ENCODE data around the gene FRMD5.
"Not testable (repeated sequence)": the region's sequence is repeated elsewhere in the genome, so short reads cannot be mapped to it uniquely, and the experiment has no call there.

Gene FRMD5

DNA sequence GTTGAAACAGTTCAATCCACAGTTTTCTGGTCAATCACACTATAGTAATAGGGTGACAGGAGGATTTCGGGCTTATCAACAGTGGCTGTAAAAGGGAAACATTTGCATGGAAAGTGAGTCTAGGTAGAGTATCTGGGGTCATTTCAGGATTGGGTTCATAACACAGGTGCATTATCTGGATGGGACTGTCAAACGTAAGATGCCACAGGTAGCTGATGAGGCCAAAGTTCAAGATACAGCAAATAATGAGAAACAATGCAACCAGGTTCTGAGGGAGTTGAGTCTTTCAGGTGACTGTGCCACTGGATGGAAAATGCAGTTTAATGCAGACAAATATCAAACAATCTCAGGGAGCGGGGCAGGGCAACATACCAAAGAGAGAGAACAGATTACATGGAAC, 306.0 kb downstream of the FRMD5 start:
- DNase-seq (ENCODE audit: low read depth in 2 of 2), result no peak

DNA sequence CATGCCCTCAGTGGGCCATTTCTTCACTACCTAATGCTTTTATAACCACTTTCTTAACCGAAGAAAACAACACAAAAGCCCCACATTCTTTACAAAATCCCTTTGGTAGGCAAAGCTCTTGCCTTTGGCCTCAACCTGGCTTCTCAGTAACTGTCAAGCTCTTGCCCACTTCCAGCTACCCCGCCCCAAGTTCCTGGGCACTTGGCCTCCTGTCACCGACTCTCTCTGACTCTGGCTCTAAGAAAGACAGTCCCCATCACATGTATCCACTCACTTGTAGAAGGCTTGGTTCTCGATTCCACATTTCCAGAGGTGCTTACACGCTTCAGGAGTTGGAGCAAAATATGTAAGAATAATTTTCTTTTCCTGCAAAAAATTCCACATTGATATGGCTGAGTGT, 307.2 kb downstream of the FRMD5 start:
- DNase-seq (ENCODE audit: low read depth in 2 of 2), result no peak

DNA sequence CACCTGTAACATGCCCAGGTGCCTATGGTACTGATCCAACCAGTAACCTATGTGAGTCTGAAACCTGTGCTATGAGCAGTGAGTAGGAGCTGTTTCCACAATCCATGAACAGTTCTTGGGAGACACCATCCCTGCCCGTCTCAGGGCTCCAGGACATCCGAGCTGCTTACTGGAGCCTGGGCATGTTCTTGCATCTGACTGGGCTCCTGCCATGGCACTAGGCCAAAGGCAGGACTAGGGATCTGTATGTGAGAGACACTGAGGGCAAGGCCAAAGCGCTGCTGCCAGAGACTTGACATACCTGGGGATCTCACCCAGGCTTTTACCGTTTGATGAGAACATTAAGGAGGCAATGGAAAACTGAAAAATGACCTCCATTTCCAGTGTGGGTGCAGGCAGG, 308.5 kb downstream of the FRMD5 start:
- no peak for DNase-seq (ENCODE audit: low read depth in 2 of 2)

DNA sequence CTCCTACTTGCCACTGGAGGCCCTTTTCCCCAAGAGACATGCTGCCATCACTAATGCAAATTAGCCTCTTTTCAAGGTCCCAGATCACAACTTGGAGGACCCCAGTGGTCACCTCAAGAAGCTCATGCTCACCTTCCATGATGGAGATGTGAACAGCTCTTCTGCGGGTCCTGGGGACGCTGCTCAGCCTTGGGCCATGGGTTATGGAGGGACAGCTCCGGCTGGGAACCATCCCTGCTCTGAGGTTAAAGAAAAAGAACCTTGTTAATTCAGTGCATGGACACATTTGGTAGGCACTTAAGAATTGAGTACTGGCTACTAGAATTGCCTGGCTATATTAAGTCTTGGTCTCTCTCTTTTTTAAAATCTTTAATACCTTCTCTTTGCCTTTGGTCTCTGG, 311.5 kb downstream of the FRMD5 start:
- no peak for DNase-seq (ENCODE audit: low read depth in 2 of 2)

DNA sequence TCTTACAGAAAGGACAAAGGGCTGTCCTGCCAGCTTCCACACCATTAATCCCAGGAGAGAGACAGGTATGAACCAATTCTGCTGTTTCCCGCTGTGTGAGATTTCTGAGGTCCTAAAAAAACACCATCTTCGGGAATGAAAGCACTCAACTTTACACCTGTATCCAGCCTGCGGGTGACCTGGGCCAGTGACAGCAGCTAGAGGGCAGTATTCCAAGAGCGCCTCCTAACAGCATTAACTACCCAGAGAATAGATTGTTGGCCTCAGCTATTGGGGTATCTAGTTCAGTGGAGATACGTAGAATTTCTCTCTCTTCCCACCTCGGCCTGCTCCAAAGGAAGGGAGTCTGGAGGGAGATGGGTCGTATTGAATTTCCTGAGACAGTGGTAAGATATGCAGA, 313.1 kb downstream of the FRMD5 start:
- DNase-seq (ENCODE audit: low read depth in 2 of 2), result no peak

DNA sequence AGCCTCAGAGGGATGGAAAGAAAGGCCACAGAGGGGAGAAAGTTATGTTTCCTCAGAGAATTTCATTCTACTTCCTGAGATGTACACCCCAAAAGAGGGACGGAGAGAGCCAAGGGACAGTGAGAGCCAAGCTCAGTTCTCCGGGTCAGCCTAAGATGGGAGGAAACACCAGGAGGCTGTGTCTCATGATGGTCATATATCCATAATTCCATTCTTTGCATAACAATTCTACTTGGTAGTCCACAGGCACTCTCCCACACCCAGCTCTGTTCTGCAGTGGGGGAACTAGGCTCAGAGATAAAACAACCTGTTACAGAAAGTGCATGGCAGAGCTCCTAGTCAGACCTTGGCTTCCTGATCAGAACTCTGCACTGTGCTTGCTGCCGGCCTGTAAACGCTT, 313.8 kb downstream of the FRMD5 start:
- DNase-seq (ENCODE audit: low read depth in 2 of 2), result no peak

DNA sequence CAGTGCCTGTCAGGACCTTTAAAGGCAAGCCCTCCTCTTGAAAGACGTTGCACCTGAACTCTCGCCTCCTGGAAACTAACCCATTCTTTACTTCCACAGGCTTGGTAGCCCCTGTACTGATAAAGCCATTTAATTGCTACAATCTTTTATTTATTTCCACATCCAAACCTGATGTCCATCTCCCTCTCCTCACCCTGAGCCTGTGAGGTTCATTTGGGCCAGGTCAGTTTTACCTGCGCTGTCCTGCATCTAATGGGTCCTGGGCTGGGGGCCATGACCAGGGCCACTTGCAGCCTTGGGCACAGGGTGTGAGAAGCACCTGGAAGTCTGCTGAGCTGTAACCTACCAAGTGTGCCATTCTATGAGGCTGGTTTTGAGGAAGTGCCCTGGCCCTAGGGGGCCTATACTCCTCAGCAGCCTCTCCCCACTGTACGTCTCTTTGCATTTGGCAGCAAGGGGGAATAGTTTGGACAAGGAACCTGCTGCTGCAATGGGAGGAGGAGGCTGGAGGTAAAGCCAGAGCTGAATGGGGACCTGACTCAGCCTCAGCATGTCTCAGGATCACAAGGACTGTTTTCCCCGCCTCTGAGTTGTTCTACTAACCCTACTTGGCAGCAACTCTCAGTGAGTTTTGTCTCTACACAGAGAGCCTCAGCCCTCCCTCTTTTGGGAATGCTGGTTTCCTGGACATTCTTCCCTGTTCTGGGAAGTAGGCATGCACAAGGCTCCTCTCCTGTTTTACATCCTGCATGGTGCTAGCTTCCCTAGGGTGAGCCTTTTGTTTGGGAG, 314.5 kb downstream of the FRMD5 start:
- no peak for DNase-seq (ENCODE audit: low read depth in 2 of 2)

DNA sequence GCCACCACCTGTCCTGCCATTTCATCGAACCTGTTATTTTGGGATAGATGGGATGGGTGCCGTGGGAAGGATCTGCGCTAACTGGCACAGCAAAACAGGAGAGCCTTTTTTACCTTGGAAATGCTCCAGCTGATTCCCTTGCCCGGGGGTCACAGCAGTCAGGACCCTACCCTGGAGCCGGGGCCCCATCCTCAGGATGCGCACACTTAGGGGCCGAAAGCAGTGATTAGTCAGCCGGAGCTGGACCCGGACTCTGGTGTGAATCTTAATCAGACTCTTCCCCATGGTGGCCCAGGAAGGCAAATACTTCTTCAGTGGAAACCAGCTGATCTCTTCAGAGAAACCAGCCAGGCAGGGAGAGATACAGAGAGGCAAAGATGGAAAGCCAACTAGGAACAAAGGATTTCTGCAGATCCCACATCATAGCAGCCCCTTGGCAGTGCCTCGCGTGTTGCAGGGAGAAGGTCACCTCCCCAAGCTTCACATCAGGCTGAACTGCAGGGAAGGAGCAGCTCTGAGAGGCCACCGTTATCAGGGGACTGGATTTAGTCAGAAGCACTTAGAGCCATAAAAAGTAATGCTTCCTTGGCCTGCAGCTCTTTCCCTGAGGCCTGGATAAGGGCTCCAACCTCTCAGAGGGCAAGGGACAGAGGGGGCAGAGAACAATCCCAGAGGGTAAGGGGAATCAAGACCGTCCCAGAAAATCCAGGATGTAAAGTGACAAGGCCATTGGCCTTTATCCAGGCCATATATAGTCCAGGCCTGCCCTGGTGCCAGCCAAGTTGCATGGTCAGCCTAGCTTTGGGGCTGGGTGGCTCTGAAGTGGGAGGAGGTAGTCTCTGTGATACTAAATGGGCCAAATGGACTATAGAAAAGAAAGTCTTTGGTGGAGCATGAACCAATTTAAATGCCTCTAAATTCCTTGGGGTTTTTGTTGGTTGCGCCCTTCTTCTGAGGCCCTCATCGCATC, 315.4 kb downstream of the FRMD5 start:
- no peak for DNase-seq (ENCODE audit: low read depth in 2 of 2)

DNA sequence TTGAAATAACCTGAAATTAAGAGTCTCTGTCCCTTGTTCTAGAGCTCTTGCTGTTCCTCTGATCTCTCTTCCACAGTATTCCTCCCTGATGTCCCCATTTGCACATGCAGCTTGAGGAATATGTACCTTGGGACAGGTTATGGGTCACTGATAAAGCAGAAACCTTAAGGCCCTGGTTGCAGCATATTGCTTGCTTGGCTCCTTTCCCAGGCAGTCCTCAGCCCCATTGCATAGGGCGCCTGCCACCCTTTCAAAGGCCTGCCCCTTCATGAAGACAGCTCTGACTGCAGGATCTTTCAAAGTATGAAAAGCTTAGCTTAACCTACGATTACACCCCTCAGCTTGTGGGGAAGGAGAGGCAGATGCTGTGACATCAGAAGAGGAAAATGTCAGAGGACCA, 316.6 kb downstream of the FRMD5 start:
- no peak for DNase-seq (ENCODE audit: low read depth in 2 of 2)

DNA sequence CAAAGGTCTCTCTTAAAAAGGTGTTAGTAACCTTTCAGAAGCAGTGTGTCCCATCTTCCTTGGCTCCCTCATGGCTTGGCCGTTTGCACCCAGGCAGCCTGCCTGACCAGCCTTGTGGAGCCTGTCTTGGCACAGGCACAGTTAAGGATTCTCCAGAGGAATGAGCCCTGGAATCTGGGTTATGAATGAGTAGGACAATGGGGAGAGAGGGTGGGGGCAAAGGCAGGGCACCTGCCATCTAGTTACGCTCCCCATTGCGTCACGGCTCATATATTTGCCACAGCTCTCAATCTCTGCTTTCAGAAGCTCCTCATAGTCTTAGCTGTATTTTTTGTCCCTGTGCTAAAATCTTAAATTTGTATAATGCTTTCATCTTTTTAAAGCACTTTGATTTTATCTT, 317.7 kb downstream of the FRMD5 start:
- no peak for DNase-seq (ENCODE audit: low read depth in 2 of 2)

DNA sequence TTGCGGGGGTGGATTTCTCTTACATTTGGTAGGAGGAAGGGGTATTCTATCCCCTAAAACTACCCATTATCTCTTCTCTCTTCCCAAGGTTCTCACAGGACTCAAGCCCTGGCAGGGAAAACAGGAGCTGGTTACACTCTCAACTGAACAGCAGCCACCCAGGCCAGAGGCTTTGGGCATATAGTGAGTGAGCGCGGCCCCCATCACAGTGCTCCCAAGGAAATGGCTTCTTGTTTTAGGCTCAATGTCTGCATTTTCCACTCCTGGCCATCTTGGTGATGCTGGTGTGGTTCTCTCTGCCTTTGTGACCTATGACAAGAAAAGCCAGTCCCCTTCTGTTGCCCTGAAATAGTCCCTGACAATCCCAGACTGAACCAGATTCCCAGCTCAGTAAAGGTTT, 318.2 kb downstream of the FRMD5 start:
- no peak for DNase-seq (ENCODE audit: low read depth in 2 of 2)

DNA sequence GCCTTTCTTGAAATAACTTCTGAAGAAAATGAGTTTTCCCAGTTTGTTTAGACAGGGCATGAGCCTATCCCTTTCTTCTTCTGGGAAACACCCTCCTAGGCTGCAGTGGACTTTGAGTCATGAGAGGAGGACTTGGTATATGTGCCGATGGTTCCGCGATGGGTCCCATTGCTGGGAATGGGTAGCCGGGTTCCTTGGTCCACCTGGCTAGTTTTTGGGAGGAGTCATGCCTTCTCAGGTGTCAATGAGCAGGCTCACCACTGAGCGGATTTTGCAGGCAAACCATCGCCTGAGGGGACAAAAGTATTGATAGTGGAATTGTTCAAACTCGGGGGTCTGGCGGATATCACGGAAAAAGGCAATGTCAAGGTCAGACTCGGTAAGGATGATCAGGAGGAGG, 321.4 kb downstream of the FRMD5 start:
- no peak for DNase-seq (ENCODE audit: low read depth in 2 of 2)

DNA sequence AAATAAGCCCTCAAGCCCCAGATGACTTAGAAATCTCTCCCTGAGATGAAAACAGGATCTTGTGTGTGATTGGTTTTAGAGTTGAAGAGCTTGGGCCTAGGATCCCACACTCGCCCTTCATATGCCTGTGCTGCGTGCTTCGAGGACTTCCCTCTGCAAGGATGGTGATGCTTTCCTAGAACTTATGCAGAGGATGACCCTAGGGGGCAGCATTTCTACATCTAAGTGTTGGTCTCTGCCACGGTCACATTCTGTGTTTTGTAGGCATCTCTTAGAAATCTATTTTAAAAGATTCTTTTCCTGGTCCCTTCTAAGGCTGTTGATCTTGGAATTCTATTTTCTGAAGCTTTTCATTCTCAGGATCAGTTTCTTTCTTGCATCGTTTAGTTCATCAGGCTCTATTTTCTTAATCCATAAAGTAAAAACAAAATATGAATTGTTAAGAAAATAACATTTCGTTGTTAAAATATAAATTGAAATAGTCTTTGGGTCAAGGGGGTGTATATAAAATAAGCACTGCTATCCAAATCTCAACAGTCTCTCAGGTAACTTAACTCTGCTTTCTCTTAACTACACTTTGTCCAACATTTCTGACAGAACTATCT, 322.6 kb downstream of the FRMD5 start:
- no peak for DNase-seq (ENCODE audit: low read depth in 2 of 2)

DNA sequence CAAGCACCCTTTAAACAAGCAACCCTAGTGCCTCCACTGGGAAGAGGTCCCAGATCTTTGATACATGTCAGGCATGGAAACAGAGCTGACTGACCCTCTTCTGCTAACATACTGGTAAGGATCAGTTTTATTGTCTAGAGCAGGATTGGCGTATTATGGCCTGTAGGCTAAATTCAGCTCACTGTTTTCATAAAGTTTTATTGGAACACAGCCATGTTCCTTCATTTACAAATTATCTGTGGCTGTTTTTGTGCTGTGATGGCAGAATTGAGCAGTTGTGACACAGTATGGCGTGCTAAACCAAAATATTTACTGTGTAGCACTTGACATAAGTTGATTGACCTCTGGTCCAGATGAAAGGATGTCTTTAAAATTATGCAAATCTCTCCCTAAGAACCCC, 323.2 kb downstream of the FRMD5 start:
- DNase-seq (ENCODE audit: low read depth in 2 of 2), result no peak

DNA sequence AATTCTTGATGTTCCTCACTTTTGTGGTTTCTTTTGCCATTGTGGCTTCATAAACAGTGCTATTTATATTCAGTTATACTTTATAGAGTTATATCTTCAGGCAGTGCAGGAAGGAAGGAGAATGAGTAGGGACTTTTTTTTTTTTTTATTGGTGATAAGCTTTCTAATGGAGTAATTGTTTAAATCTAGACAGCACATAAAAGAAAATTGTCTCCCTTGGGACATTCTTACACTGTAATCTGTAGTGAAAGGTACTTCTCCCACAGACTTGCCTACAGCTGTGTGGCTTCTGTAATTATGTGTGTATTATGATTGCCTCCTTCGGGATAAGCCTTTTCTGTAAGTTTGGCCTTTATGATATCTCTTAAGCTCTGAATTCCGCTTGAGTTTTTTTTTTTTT, 326.7 kb downstream of the FRMD5 start:
- no peak for DNase-seq (ENCODE audit: low read depth in 2 of 2)

DNA sequence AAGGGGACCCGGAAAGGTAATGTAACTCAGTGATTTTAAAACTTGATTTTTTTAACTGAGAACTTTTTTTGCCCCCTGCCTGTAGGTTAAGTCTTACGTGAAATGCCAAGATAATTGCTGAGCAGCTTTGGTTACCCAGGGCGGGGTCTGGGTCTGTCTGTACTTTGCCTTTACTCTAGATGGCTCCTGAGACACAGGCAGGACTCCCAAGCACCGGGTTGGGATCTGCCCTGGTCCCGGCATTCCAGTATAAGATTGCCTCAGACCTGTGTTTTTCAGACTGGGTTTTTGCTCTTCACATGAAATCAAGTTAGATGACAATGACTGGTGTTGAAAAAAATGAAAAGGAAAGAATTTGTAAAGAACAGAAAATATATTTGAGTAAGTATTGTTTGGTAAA, 328.0 kb downstream of the FRMD5 start:
- no peak for DNase-seq (ENCODE audit: low read depth in 2 of 2)

DNA sequence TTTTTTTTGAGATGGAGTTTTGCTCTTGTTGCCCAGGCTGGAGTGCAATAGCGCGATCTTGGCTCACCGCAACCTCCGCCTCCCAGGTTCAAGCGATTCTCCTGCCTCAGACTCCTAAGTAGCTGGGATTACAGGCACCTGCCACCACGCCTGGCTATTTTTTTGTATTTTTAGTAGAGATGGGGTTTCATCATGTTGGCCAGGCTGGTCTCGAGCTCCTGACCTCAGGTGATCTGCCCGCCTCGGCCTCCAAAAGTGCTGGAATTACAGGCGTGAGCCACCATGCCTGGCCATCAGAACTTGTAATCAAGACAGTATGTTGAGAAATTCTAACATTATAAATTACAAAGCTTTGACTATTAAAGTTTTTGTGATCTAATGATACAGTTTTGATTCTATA, 328.4 kb downstream of the FRMD5 start:
- not testable (repeated sequence) for DNase-seq (ENCODE audit: low read depth in 2 of 2)

DNA sequence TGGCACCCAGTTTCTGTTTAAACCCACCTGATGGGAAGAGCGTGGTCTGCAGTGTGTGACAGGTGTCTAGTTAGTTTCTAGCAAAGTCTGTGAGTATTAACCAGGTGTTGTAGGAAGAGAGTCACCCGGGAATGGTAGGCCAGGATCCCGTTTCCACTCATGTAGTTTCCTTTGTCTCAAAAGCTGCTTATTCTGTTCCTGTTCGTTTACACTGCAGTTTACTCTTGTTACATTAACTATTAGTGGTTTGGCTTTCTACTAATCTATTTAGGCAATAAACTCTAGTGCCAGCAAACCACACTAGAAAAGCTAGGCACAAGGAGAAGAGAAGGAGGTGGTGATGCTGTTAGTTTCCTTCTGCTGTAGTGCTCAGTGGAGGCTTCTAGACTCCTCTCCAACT, 335.5 kb downstream of the FRMD5 start:
- no peak for DNase-seq (ENCODE audit: low read depth in 2 of 2)

DNA sequence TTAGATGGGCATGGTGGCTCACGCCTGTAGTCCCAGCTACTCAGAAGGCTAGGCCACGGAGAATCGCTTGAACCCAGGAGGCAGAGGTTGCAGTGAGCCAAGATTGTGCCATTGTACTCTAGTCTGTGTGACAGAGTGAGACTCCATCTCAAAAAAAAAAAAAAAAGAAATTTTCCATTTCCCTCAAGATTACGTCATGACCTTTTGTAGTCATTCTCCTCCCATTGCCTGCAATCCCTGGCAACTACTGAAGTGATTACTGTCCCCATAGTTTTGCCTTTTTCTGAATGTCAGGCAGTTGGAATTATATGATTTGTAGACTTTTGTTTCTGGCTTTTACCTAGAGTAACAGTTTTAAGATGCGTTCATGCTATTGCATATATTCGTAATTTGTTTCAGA, 340.3 kb downstream of the FRMD5 start:
- DNase-seq (ENCODE audit: low read depth in 2 of 2), result no peak

DNA sequence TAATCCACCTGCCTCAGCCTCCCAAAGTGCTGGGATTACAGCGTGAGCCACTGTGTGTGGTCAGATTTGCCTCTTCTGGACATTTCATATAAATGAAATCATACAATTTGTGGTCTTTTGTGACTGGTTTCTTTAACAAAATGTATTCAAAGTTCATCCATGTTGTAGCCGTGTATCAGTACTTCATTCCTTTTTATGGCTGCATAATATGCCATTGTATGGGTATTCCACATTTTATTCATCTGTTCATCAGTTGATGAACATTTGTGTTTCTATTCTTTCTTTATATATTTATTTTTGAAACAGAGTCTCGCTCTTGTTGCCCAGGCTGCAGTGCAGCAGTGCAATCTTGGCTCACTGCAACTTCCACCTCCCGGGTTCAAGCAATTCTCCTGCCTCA, 342.5 kb downstream of the FRMD5 start:
- no peak for DNase-seq (ENCODE audit: low read depth in 2 of 2)

DNA sequence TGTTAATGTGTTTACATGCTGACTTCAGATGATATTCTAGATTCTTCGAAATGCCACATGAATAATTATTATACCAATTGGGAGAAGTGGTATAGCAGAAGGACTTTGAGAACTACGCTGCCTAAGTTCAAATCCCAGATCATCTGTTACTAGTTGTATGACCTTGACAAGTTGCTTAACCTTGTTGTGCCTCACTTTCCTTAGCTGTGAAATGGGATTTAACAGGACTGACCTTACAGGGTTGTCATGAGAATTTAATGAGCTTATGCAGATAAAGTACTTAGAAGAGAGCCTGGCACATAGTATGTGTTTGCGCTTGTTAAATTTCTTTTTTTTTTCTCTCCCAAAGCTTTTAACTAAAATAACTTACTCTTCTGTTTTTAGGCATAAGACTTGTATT, 343.8 kb downstream of the FRMD5 start:
- DNase-seq (ENCODE audit: low read depth in 2 of 2), result no peak

DNA sequence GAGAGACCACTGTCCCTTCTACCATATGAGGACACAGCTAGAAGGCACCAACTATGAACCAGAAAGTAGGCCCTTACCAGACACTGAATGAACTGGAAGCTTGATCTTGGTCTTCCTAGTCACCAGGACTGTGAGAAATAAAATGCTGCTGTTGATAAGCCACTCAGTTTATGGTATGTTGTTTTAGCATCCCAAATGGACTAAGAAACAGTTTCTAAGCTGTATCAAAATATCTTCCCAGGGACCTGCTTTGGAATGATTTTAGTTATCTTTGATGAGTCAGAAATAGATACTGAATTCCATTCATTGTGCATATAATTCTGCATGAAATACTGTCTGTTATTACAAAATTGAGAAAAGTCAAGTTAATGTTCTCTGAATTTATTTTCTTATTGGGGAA, 349.6 kb downstream of the FRMD5 start:
- DNase-seq (ENCODE audit: low read depth in 2 of 2), result no peak

DNA sequence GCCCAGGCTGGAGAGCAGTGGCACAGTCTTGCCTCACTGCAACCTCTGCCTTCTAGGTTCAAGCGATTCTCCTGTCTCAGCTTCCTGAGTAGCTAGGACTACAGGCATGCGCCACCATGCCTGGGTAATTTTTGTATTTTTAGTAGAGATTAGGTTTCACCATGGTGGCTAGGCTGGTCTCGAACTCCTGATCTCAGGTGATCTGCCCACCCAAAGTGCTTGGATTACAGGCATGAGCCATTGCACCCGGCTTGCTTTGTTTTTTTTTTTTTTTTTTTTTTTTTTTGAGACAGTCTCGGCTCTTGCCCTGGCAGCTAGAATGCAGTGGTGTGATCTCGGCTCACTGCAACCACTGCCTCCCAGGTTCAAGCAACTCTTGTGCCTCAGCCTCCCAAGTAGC, 362.6 kb downstream of the FRMD5 start:
- DNase-seq (ENCODE audit: low read depth in 2 of 2), result not testable (repeated sequence)
